Measurements from ENCODE around the gene WDR82.

DNA sequence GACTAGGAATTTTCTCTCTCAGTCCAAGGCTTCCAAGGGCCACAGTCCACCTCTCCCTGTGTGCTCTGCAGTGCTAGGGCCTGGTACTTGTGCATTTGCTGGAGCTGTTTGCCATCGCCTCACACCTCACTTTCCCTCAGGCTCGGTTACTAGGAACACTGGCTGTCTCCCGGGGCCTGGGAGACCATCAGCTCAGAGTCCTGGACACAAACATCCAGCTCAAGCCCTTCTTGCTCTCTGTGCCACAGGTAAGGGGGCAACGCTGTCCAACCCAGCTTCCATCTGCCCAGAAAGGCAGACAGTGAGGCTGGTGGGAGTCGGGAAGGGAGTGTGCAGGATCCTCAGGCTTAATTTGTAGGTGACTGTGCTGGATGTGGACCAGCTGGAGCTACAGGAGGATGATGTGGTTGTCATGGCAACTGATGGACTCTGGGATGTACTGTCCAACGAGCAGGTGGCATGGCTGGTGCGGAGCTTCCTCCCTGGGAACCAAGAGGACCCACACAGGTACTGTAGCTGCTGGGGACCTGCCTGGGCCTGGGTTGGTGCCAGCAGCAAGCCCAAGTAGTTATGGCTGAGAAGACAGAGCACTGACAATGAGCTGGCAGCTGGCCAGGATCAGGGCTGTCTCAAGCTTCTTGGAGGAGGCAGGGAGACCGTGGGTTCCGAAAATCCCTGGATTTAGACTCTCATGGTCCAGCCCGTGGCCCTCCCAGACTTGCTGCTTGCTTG is 29.5 kb downstream of the WDR82 start:
- TF ChIP-seq CTCF (IDR thresholded peaks at IDR 0.05), result no peak
- TF ChIP-seq POLR2A (IDR thresholded peaks at IDR 0.05), result no peak

Measured in Peyer's patch (tissue), 4 donors.